GM19463 (cell line): ENCODE results near the gene SUPT3H.

ENCODE experiments used
- ATAC-seq: cut with Tn5 transposase; IDR thresholded peaks from one replicate; pipeline ENCODE4 v1.9.1; 2021; ENCODE audit warnings: mild to moderate bottlenecking, moderate library complexity; ENCODE audit not compliant: unreplicated experiment

Gene SUPT3H

GRCh38 chr6:45129051-45129450 lies 248.7 kb downstream of the SUPT3H start:
- ATAC-seq = no peak

DNA sequence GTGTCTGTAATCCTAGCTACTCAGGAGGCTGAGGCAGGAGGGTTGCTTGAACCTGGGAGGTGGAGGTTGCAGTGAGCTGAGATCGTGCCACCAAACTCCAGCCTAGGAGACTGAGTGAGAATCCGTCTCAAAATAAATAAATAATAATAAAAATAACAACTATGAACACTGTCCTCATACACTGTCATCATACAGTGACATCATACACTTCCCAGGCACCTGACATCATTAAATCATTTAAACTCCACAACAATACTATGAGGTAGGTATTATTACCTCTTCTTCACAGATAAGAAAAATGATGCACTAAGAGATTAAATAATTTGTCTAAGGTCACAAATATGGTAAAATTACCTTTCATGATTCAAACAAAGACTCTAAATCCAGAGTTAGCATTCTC lies 250.5 kb downstream of the SUPT3H start:
- ATAC-seq = no peak

DNA sequence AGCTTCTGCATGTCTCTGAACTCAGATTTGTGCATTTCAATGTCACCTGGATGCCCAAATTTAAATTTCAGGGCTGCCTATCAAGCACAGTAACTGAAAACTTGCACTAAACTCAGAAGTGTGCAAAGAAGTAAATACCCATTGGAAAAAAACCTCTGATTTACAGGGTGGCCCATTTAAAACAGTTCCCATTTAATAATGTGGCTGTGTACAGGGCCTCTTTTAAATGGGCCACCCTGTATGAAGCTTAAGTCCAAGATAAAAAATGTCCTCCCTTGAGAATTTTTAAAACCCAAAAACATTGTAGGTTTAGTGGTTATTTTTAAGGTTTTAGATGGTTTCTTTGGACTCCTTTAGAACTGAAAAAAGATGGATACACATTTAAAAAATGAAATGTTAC lies 251.7 kb downstream of the SUPT3H start:
- no peak for ATAC-seq

DNA sequence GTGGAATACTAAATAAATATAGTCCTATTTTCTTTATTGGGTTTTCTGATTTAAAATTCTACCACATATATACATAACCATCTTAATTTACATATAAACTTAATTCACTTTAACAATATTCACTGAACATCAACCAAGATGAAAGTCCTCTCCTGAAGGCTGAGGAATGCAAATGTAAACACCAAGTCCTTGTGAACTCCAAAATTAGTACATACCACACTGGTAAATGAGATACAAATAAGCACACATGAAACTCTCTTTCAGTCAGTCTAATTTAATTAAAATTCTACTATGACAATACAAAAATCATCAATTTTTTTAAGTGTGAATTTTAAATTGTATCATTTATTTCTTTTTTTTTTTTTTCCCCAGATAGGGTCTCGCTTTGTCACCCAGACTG lies 254.7 kb downstream of the SUPT3H start:
- ATAC-seq = no peak

- ATAC-seq = no peak
Measured at GRCh38 chr6:45118754-45119153, 259.0 kb downstream of the SUPT3H start.

DNA sequence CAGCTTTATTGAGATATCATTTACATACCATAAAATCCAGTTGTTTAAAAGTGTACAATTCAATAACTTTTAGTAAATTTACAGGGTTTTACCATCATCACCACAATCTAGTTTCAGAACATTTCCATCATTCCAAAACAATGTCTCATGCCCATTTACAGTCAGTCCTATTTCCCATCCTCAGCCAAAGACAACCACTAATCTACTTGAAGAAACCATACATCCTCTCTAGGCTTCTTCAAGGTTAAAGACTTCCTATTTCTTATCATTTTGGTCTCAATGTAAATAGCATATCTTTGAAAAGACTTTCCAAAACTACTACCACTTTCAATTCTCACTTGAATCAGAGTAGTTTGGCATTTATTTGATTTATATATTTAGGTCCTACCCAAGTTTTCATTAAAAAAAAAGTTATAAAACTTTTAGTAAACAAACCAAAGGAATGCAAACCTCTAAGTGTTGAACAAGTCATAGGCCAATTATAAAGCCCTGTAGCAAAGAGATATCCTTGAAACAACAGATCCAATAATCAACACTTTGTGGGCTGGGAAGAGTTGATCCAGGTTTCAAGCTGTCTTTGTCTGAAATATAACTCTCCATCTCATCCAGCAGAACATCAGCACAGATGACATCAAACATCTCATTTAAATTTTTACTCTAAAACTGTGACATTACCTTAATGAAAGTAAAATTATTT lies 260.9 kb downstream of the SUPT3H start:
- ATAC-seq = no peak

- no peak for ATAC-seq
Measured at GRCh38 chr6:45115696-45116095, 262.0 kb downstream of the SUPT3H start.

DNA sequence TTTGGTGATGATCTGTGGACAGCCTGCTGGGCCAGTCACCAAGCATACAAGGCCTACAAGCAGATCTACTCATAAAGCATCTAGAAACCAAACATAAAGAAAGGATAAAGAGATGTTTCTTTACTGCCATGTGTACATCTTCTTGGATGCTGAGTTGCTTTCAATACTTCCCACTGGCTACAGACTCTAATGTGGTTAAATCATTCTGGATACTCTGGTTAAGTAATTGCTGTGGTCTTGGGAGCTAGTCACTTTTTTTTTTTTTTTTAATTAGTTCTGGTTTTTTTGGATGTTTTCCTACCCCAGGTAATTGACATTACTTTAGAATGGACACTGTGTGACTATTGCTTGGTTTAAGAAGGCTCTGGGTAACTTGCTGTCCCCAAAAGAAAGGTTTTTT lies 265.0 kb downstream of the SUPT3H start:
- no peak for ATAC-seq

- no peak for ATAC-seq
Measured at GRCh38 chr6:45109551-45109950, 268.2 kb downstream of the SUPT3H start.

DNA sequence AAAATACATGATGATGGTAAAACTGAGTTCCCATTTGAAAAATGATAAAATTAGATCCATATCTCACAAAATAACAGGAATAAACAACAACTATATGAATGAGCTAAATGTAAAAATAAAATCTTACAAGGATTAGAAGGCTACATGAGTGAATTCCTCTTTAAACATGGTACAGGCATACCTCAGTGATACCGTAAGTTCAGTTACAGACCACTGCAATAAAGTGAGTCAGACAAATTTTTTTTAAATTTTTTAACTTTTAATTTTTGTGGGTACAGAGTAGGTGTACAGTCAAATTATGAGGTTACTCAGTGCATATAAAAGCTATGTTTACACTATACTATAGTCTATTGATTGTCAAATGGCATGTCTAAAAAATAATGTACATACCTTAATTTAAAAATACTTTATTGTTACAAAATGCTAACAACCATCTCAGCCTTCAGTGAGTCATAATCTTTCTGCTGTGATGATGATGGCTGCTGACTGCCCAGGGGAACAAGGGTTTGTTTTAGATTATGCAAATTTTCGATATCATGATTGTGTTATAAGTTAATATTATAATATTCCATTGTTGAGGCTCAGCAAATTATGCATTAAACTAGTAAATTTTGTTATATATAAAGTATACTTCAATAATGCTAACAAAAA lies 272.4 kb downstream of the SUPT3H start:
- no peak for ATAC-seq

- no peak for ATAC-seq
Measured at GRCh38 chr6:45104429-45104828, 273.3 kb downstream of the SUPT3H start.

GRCh38 chr6:45098256-45098655 lies 279.5 kb downstream of the SUPT3H start:
- no peak for ATAC-seq

GRCh38 chr6:45094831-45095230 lies 282.9 kb downstream of the SUPT3H start:
- no peak for ATAC-seq

DNA sequence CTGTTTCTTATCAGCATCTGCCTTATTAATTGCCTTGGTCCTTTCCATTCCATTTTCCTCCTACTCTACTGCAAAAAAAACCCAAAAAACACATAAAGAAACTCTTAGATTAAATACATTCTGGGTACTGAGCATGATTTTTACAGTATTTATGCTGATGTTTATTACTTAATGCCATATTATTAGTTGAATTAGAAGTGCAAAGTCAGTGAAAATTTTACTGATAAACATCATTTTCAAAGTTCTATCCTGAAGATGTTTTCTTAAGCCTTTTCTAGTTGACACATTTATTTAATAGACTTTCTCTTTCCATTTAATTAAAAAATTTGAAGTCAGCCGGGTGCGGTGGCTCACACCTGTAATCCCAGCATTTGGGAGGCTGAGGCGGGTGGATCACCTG lies 285.6 kb downstream of the SUPT3H start:
- no peak for ATAC-seq

GRCh38 chr6:45086360-45087084 lies 291.2 kb downstream of the SUPT3H start:
- ATAC-seq = no peak

DNA sequence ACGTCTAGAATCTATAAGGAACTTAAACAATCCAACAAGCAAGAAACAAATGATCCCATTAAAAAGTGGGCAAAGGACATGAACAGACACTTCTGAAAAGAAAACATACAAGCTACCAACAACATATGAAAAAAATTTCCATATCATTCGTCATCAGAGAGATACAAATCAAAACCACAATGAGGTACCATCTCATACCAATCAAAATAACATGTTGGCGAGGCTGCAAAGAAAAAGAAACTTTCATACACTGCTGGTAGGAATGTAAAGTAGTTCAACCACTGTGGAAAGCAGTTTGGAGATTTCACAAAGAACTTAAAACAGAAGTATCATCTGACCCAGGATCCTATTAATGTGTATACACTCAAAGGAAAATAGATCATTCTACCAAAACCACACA lies 293.5 kb downstream of the SUPT3H start:
- no peak for ATAC-seq

GRCh38 chr6:45082091-45082490 lies 295.6 kb downstream of the SUPT3H start:
- ATAC-seq = no peak

- ATAC-seq = no peak
Measured at GRCh38 chr6:45081634-45082033, 296.1 kb downstream of the SUPT3H start.

DNA sequence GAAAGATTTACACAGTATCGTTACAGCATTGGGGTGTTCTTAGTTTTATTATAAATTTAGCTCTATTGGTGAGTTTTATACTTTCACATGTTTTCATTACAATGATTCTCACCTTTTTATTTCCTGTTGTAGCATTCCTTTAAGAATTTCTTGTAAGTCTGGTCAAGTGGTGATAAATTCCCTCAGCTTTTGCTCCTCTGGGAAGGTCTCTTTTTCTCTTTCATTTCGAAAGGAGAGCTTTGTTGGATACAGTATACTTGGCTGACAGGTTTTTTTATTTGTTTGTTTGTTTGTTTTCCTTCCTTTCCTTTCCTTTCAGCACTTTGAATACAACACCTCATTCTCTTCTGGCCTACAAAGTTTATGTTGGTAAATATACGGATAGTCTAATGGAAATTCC lies 299.3 kb downstream of the SUPT3H start:
- no peak for ATAC-seq

GRCh38 chr6:45076217-45076930 lies 301.4 kb downstream of the SUPT3H start:
- ATAC-seq = no peak

GRCh38 chr6:45075246-45075645 lies 302.5 kb downstream of the SUPT3H start:
- ATAC-seq = no peak

GRCh38 chr6:45074439-45074838 lies 303.3 kb downstream of the SUPT3H start:
- no peak for ATAC-seq
